K562 (cell line): ENCODE data around the gene NACC1. TPM values are rescaled to one million over a fixed set of nuclear protein-coding genes. Genes with fewer than 3 reads are reported as not detected.
A peak's percentile ranks its signal among the peaks of the same experiment; 100 is the strongest.

ENCODE experiments used
- CREB1 ChIP-seq, 2 experiments: sonication (generic) in 1 of 2; formaldehyde crosslinking in 1 of 2; IDR thresholded peaks; 2 replicates each; pipeline versions ENCODE4 v1.6.1 to v1.8.0; 2012 to 2022; ENCODE audit warnings: inconsistent platforms in 1 of 2, mild to moderate bottlenecking in 1 of 2, missing genetic modification reagents in 1 of 2, moderate library complexity in 1 of 2
- HNRNPUL1 ChIP-seq: fragments of 200-400 bp; formaldehyde crosslinking; IDR thresholded peaks from 2 replicates; pipeline ENCODE4 v1.6.1; 2017; ENCODE audit warnings: low read length
- MBD2 ChIP-seq: sonication (generic); IDR thresholded peaks from 2 replicates; pipeline ENCODE4 v1.6.1; 2016; ENCODE audit warnings: low read depth, borderline replicate concordance
- NFATC3 ChIP-seq: fragments of 450-650 bp; IDR thresholded peaks from 2 replicates; pipeline ENCODE4 v1.6.1; 2017; ENCODE audit warnings: mild to moderate bottlenecking
- ZNF121 ChIP-seq: sonication (generic); formaldehyde crosslinking; conservative IDR thresholded peaks from 2 replicates; pipeline ENCODE4 v1.8.0; 2022; ENCODE audit warnings: missing genetic modification reagents
- ZNF76 ChIP-seq: fragments of 250-450 bp; sonication (Bioruptor Pico); IDR thresholded peaks from 2 replicates; pipeline ENCODE4 v1.4.0; 2020; ENCODE audit warnings: mild to moderate bottlenecking, moderate library complexity, borderline replicate concordance
- ZNF79 ChIP-seq: fragments of 250-450 bp; sonication (Bioruptor Pico); IDR thresholded peaks from 2 replicates; pipeline ENCODE4 v1.4.0; 2020; ENCODE audit warnings: low read depth, mild to moderate bottlenecking, moderate library complexity
- polyA plus RNA-seq, 8 experiments: library from polyadenylated mRNA; depleted of rRNA in 4 of 8; stranded (reverse) in 5 of 8; unstranded in 3 of 8; fragments of >200 nt; fragmentation: Nextera tagmentation in 2 of 8; fragmentation: Illumina TruSeq in 1 of 8; extraction: Ambion mirVana in 2 of 8; extraction: Trizol in 1 of 8; gene quantifications; 2 replicates each; pipeline versions ENCODE4 v1.2.1 to v1.2.3, GENCODE V29; 2011 to 2014; ENCODE audit warnings: inconsistent platforms in 1 of 8, missing spikeins in 1 of 8
- total RNA-seq, 7 experiments: library from RNA; depleted of rRNA in 6 of 7; stranded (reverse); fragments of >200 nt in 6 of 7; fragmentation: Illumina TruSeq in 2 of 7; extraction: Trizol in 2 of 7; gene quantifications; 2 replicates each; pipeline versions ENCODE4 v1.2.1 to v1.2.3, GENCODE V29; 2011 to 2021; ENCODE audit warnings: low replicate concordance in 1 of 7
- TF ChIP-seq, protein P1 (sequence below): fragments of 450-650 bp; IDR thresholded peaks from 2 replicates; pipeline ENCODE4 v1.6.1; 2016; ENCODE audit warnings: antibody characterized with exemption
- TF ChIP-seq, protein P2 (sequence below): fragments of 450-650 bp; formaldehyde crosslinking; IDR thresholded peaks from 2 replicates; pipeline ENCODE4 v1.4.0; 2022; ENCODE audit warnings: missing genetic modification characterization
- TF ChIP-seq, protein P3 (sequence below), 3 experiments: fragments of 200-800 bp in 1 of 3; sonication (Bioruptor generic) in 1 of 3; sonication (generic) in 1 of 3; formaldehyde crosslinking in 1 of 3; IDR thresholded peaks; 2 replicates each; pipeline versions ENCODE4 v1.6.1 to v1.8.0; 2016 to 2022; ENCODE audit warnings: mild to moderate bottlenecking in 2 of 3, missing compliant biosample characterization in 2 of 3, missing genetic modification characterization in 2 of 3, missing genetic modification reagents in 1 of 3
- TF ChIP-seq, protein P4 (sequence below): fragments of 450-650 bp; formaldehyde crosslinking; IDR thresholded peaks from 2 replicates; pipeline ENCODE4 v1.4.0; 2020; ENCODE audit warnings: mild to moderate bottlenecking, moderate library complexity
- TF ChIP-seq, protein P5 (sequence below): fragments of 450-650 bp; IDR thresholded peaks from 2 replicates; pipeline ENCODE4 v1.7.1; 2018; ENCODE audit warnings: mild to moderate bottlenecking, low read depth; ENCODE audit not compliant: partially characterized antibody

The NACC1 gene
- total and polyA plus RNA-seq, 9 of the 15 experiments (the other 6 are each of a cell fraction or from before 2014, with no cell fraction given), result 0.04 to 96.6 (median 25.8) TPM

DNA sequence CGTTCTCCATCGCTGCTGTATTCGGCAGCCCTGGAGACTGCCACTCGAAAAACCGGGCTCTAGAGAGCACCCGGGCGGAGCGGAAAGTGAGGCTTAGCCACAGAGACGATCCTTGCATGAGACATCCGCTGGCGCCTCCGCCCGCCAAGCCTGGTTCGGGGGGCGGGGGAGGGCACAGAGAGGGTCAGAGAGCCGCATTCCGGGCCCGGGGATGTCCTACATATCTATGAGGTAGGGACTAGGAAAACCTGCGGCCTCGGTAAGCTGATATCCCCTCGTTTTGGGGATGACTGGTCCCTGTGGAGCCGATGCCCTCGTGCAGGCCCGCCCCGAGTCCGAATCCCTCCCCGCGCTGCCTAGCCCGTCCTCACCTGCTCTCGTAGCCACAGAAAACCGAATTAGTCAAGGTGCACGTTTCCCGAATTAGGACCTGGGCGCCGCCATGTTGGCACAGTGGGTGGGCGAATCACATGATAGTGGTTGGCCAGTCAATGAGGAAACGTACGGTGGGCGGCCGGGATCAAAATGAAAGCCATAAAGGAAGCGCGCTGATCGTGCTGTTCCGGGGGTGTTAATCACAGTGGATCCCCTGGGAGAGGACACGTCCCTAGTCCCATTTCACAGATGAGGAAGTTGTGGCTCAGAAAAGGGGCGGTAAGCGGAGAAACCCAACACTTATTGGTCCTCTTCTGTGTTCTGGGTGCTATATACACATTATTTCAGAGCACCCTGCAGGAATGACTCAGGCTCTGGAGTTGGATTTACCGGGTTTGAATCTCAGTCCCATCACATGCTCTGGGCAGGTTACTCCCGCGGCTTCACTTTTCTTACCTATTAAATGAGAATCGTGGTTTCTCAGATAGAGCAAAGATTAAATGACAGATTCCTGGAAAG, 1.5 kb upstream of the NACC1 start, which contains the start of gene TRMT1 (continued):
- 0 out of 2 replicates have a peak, but pooled peaks have one; percentile 13 for TF ChIP-seq ZNF121 (CRISPR knock-in tag)
- TF ChIP-seq MBD2, result peak; percentile 83; the same call in 1 of the 2 replicates
- no peak for TF ChIP-seq ZNF79 (CRISPR knock-in tag)
- no peak for TF ChIP-seq CREB1 (IDR thresholded peaks at IDR 0.05)
- no peak for TF ChIP-seq CREB1 (CRISPR knock-in tag; IDR thresholded peaks at IDR 0.05)
- TF ChIP-seq HNRNPUL1, result 0 out of 2 replicates have a peak, but pooled peaks have one; percentile 28
- TF ChIP-seq, protein P1, sequence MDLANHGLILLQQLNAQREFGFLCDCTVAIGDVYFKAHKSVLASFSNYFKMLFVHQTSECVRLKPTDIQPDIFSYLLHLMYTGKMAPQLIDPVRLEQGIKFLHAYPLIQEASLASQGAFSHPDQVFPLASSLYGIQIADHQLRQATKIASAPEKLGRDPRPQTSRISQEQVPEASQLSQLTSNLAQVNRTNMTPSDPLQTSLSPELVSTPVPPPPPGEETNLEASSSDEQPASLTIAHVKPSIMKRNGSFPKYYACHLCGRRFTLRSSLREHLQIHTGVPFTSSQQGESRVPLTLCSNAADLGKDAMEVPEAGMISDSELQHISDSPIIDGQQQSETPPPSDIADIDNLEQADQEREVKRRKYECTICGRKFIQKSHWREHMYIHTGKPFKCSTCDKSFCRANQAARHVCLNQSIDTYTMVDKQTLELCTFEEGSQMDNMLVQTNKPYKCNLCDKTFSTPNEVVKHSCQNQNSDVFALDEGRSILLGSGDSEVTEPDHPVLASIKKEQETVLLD, result no peak
- TF ChIP-seq, protein P2, sequence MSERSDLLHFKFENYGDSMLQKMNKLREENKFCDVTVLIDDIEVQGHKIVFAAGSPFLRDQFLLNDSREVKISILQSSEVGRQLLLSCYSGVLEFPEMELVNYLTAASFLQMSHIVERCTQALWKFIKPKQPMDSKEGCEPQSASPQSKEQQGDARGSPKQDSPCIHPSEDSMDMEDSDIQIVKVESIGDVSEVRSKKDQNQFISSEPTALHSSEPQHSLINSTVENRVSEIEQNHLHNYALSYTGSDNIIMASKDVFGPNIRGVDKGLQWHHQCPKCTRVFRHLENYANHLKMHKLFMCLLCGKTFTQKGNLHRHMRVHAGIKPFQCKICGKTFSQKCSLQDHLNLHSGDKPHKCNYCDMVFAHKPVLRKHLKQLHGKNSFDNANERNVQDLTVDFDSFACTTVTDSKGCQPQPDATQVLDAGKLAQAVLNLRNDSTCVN (CRISPR knock-in tag), result no peak
- TF ChIP-seq ZNF76, result no peak
- TF ChIP-seq, protein P3, sequence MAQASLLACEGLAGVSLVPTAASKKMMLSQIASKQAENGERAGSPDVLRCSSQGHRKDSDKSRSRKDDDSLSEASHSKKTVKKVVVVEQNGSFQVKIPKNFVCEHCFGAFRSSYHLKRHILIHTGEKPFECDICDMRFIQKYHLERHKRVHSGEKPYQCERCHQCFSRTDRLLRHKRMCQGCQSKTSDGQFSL (CRISPR knock-in tag; IDR thresholded peaks at IDR 0.05), result peak; percentile 75
- TF ChIP-seq, protein P3 (tag; IDR thresholded peaks at IDR 0.05), result no peak; a peak in 1 of 4 replicates
- peak; percentile 50; the same call in 1 of the 2 replicates for TF ChIP-seq NFATC3
- TF ChIP-seq, protein P4, sequence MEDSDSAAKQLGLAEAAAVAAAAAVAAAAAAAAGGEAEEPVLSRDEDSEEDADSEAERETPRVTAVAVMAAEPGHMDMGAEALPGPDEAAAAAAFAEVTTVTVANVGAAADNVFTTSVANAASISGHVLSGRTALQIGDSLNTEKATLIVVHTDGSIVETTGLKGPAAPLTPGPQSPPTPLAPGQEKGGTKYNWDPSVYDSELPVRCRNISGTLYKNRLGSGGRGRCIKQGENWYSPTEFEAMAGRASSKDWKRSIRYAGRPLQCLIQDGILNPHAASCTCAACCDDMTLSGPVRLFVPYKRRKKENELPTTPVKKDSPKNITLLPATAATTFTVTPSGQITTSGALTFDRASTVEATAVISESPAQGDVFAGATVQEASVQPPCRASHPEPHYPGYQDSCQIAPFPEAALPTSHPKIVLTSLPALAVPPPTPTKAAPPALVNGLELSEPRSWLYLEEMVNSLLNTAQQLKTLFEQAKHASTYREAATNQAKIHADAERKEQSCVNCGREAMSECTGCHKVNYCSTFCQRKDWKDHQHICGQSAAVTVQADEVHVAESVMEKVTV (CRISPR knock-in tag), result no peak
- TF ChIP-seq, protein P5, sequence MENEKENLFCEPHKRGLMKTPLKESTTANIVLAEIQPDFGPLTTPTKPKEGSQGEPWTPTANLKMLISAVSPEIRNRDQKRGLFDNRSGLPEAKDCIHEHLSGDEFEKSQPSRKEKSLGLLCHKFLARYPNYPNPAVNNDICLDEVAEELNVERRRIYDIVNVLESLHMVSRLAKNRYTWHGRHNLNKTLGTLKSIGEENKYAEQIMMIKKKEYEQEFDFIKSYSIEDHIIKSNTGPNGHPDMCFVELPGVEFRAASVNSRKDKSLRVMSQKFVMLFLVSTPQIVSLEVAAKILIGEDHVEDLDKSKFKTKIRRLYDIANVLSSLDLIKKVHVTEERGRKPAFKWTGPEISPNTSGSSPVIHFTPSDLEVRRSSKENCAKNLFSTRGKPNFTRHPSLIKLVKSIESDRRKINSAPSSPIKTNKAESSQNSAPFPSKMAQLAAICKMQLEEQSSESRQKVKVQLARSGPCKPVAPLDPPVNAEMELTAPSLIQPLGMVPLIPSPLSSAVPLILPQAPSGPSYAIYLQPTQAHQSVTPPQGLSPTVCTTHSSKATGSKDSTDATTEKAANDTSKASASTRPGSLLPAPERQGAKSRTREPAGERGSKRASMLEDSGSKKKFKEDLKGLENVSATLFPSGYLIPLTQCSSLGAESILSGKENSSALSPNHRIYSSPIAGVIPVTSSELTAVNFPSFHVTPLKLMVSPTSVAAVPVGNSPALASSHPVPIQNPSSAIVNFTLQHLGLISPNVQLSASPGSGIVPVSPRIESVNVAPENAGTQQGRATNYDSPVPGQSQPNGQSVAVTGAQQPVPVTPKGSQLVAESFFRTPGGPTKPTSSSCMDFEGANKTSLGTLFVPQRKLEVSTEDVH, result peak; percentile 70
